Measurements from ENCODE around the gene HMCN1. TPM values are rescaled to one million over a fixed set of nuclear protein-coding genes. Genes with fewer than 3 reads are reported as not detected.
A peak's percentile ranks its signal among the peaks of the same experiment; 100 is the strongest.

Gene HMCN1
- total RNA-seq, 1 donor from 2014 or later = 1.9 TPM

DNA sequence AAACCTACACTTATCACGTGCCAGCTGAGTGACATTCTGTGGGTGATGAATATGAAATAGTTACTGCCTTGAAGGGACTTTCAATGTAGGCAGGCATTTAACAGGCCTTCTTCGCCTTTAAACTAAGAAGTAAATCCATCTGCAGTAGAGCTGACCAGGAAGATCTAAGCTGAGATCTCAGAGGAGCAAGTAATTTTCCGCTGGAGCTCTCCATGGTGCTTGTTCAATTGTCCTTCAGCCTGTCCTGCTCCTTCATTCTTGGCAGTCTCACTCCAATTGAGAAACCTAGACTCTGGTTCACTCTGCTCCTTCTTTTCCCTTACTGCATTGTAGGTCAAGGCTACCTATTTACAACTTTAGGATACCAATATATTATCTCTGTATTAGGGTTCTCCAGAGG lies 183.5 kb downstream of the HMCN1 start:
- ATAC-seq = no peak

DNA sequence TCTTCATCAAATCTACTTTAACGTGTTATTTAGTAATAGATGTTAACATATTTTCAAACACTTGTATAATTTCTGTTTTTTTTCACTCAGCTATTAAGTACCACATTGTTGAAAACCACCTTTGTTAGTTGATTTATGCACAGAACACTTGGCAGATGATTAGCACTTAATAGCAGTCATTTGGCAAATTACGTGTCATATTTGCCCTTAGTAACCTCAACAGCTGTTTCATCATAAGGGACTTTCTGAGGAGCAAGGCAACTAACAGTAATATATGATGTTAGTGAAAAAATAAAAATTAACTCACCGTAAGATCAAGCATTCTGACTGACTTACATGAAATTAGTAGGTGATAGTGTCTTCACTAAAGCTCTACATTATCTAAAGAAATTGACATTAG lies 186.4 kb downstream of the HMCN1 start:
- no peak for ATAC-seq

DNA sequence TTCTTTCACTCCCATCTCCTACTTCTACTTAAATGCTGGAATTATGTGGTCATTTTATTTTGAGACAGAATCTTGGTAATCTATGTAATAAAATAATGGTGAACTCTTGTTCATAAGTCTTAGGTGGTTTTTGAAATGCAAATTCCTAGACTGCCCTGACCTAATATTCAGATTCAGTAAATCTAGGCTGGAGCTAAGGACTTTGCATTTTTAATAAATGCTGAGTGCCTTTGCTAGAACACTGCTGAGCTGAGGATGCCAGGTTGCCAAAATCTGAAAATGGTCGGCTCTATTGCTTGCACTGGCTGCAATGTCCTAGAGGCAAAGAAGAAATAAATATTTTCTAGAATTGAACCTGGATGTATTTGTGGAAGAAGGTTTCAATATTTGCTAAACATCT lies 187.4 kb downstream of the HMCN1 start:
- no peak for ATAC-seq

DNA sequence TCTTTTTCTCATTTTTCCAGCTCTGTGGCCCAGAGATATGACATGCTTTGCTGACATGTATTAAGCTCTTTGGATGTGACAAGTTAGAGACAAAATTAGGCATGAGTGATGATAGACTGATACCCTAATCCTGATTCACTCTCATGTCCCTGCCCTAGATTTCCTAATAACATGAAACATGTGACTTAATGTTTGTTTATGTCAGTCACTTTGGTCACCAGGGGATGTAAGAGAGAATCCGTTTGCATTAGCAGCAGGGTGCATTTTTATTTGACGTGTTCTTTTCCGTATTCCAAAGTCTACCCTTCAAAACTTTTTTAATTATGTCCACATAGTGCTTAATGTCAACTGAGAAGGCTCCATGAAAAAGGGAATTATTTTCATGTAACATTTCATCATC lies 192.4 kb downstream of the HMCN1 start:
- no peak for ATAC-seq

DNA sequence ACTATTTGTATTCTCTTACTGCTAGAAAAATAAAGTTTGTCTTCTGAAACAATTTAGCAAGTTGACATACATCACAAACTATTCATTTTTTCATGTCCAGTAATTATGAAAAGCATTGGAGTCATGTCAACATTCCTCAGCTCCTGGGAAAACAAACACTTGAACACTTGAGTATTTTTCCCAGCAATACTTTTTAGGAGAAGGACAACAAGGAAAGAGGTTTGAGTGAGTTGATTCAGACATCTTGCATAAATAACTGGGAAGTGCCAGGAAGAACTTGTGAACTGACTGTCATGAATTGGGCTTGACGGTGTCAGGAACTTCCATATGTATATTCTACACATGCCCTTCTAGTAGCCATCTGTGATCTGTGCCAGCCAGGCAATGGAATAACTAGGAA lies 195.6 kb downstream of the HMCN1 start:
- ATAC-seq = no peak

DNA sequence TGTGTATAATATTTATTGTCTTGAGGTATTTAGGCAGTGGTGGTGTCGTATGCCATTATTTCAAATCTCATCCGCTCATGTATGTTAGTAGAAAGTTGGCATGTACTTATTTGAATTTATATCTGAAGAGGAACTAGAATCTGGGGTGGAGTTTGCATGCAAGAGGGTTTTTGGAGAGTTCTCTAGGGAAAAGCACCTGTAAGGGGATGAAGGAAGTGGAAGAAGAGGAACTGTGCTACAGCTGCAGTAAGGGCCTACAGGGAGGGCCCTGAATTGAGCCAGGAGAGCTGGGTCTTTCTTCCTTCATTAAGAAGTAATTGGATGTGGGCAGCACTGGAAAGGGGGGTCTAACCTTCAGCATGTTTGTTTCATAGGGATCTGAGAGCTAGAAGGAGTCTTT lies 197.2 kb downstream of the HMCN1 start:
- no peak for ATAC-seq

DNA sequence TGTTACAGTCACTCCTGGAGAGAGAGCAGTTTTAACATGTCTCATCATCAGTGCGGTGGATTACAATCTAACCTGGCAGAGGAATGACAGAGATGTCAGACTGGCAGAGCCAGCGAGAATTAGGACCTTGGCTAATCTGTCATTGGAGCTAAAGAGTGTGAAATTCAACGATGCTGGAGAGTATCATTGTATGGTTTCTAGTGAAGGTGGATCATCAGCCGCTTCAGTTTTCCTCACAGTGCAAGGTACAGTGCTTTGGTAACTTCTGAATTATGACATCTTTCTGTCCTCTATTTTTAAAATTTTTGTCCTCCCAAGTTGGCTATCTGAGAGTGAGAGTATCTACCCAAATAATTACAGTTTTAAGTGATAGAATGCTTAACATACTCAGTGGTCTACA lies 199.4 kb downstream of the HMCN1 start:
- ATAC-seq = no peak

DNA sequence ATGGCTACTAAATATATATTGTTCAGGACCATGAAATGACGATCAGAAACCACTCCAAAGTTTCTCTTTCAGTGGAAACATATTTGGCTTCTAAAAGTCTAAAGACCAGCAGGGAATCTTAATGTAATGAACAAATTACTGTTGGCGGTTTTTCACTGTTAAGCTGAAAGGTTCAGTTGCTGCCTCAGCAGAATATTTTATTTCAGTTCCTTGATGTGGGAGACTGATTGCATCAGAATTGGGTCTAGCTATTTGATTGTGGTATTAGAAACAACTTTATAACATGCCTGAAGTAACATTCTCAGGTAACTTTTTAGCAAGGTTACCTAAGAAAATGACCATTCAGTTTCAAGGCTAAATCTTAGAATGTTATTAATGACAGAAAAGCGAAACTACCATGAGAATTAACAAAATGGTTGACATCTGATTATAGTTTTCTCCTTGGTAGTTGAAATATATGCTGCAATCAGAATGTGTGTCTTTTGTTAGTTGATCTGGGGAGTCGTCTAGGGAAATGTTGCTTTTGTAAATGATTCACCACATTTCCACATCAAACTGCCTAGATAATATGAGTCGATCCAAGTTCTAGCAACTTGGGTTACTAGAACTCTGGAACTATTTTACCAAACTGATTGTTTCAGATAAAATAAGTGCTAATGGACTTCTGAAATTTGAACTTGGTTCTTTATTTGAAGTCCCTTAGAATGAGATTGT lies 200.4 kb downstream of the HMCN1 start:
- ATAC-seq = no peak

DNA sequence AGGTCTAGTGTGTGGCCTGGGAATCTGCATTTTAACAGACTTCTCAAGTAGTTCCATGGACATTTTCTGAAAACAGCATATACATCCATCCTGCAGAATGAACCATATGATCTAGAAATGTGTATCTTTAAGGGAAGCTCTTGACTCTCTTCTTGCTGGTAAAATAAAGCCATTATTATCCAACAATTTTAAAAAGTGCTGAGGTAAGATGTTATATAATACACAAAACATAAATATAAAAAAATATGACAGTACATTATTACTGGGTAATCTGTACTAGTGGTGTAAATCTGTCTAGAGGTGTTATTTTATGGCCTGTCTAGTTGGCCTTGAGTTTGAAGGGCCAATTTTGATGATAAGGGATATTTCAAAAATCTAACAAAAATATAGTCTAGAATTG lies 201.2 kb downstream of the HMCN1 start:
- no peak for ATAC-seq

DNA sequence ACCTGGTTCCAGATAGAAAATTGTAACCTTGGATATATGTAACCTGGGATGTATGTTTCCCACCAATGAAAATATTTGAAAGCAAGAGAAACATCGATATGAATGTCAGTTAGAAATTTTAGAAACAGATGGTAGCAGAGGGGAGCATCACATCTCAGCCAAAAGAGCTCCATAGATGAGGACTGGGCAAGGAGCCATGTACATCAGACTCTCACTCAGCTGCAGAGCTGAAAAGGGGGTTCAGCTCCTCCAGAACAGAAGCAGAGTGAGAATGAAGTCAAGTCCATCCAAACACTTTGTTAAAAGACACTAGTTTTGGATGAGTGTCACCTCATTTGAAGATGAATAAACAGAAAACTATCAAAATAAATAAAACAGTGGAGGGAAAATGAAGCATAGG lies 202.4 kb downstream of the HMCN1 start:
- ATAC-seq = no peak

DNA sequence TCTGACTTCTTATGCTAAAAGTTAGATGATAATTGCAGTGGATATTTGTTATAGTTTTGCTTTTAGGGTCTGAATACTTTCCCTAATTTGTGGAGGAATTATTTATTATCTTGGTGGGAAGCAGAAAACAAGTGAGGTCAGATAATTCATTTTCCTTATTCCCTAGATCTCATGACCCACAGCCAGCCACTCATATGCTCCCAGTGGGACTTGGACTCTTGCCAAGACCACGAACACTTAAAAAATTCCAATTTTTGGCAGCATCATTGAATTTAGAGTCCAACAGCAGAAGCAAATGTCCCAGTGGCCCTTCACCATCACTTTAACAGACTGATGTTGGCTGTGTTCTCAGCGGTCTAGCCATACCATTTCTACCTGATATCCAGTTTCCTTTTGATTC lies 204.2 kb downstream of the HMCN1 start:
- ATAC-seq = no peak

DNA sequence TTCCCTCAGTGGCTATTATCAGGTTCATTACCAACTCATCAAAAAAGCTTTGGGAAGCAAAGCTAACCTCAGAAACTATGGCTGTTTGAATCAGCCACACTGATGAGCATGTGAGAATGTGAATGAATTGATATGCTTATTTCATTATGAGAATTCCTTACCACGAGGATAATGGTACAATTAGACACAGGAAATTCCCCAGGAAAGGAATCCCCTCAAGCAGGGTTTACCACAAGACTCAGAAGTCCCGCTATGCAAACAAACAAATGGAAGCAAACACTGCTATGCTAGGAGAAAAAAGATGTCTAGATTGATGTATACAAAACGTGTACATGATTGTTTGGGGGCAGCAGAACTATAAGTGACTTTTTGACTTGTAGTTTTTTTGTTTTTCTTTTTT lies 205.0 kb downstream of the HMCN1 start:
- no peak for ATAC-seq

DNA sequence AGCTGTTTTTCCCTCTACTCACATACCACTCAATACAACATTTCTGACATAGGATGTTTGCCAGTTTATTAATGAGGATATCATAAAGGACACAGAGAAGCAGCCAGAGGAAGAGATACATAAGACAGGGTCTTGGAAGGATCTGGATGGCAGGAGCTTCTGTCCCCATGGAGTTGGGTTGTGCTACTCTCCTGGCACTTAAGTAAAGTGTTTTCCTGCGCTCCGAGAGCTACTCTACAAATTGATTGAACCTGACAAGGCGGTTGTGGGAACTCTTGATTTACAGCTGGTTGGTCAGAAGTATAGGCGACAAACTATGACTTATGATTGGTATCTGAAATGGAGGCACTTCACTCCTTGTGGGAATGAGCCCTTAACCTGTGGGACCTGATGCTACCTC lies 208.8 kb downstream of the HMCN1 start:
- ATAC-seq = no peak

DNA sequence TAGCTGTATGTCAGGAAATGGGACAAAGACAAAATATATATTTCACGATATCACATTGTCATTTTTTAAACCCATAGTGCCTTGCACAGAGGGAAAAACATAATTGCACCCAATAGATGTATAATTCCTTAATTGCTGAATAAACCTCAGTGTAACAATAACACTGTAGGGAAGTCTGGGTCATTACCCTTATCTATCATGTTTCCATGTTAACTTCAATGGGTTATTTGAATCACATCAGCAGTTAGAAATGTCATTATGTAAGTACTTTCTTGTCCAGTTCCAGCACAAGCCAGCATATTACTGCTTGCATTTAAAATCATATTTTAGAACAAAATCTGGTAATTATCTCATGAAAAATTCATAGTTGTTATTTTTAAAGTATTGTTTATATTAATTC lies 222.7 kb downstream of the HMCN1 start:
- ATAC-seq = no peak

DNA sequence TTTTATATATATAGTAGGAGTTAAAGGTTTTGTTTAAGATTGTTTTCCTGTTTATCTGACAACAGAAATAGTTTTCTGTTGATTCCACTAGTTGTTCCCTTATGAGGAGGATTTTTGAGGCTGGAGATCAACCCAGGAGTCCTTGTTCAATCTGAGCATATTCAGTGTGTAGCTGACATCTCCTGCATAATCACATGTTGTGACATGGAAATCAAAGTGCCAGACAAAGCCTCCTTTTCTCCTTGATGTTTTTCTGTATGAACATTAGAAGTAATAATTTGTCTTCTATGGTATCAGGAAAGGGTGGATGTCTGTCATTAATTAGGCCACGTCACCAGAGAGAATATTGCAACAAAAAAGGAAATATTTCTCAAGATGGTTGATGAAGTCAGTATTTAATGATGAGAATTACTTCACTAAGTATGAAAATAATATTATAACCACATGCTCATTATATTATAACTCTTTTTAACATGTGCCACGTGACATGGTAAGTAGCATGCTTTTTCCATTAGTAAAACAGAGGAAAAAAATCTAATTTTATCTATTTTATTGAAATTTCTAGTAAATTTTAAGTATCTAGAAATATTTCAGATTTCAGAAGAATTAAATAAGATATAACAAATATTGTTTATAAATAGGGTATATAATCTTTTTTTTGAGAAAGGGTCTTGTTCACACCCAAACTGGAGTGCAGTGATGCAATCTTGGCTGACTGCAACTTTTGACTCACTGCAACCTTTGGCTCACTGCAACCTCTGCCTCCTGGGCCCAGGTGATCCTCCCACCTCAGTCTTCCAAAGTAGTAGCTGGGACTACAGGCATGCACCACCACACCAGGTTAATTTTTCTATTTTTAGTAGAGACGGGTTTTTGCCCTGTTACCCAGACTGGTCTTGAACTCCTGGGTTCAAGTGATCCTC lies 223.5 kb downstream of the HMCN1 start:
- ATAC-seq = no peak

DNA sequence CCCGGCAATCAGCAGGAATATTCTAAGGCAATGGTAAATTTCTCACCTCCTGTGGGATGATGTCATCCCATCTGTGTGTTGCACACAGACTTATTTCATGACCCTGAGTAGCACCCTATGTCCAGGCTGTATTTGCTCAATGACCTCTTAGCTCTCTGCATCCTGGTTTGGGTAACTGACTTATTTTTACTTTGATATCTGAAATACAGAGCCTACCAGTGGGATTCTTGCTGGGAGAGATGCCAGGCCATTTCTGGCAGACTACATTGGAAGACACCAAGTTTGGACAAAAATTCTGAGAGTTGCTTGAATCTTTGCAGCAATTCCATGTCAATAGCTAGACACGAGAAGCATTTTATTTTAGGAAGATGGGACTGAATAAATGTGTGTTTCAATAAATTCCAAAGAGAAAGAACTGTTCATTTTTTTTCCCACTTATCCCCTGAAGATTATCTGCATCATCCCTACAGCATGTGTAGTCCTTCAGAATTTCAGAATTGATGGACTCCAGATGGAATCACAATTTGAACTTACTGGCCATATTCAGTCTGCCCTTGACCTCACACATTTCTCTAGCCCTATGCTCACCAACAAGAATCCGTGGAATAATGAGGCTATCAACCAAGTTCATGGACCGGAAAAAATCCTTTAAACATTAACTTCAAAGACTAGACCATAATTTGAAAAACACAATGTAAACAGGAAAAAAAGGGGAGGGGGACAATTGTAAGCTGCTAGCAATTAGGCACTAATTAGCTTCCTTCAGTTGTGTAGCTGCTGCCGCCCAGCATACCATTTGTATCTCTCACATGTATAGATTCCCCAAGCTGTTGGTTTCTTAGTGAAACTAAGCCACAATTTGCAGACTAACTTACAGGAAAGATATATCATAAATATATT lies 226.5 kb downstream of the HMCN1 start:
- no peak for ATAC-seq

DNA sequence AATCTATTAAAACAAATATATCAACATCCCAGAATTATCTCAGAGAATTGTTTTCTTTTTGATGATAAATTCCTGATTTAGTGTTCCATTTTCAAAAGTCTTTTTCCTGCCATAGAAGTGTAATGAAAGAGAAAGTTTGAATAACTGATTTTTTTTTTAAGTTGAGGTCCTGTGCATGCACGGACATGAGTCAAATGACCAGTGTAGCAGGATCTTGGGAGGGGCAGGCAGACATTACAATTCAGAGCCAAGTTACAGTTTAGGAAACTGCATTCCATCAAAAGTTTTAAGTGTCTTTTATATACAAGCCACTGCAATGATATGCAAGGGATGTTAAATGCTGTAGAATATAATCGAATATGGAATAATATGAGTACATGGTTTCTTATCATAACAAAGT lies 227.5 kb downstream of the HMCN1 start:
- peak; percentile 69 for ATAC-seq

DNA sequence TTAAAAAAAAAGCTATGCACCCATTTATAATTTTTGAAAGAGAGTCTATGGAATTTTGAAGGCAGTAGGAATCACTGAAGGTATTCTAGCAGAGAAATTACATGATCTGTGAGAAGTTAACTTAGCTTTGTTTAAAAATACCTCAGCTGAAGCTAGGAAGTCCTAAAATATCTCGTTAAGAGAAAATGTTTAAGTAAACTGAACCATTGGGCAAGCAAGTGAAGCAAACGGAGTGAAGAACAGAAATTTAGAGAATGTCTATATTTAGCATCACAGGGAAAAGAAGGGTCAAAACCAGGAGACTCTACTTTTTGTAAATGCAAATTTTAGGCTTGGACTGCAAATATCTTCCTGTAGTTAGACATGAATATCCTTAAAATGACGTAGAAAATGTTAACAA lies 230.8 kb downstream of the HMCN1 start:
- no peak for ATAC-seq

DNA sequence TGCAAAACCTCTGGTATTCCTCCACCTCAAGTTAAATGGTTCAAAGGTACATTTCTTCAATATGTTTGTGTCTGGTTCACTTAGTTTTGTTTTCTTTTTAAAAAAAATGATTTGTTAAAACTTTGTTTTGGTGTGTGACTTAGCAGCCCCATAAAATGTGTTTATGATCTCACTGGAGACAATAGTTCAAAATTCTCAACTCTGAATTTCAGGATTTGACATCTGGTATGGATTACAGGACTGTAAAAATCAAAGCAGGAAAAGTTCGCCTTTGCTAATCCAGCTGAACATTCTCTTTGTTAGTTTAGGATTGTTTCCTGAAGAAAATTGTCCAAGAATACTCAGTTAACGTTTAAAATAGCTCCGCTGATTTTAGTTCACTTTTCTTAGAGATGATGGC lies 231.7 kb downstream of the HMCN1 start:
- no peak for ATAC-seq

DNA sequence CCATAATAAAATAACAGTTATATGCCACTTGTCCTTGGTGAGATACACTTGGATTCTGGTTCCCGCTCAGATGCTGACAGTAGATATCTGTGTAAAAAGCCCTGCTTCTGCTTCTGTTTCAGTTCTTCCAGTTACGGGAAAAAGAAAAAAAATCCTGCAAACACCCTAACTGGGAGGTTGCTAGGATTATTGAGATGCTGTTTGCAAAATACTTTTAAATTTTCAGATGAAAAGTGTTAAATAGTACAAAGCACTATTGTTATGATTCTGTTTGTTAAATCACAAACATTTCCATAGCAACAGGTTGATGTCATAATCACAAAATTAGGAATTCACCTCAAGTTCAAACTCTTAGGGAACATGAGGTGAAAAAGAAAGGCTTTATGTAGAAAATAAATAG lies 232.3 kb downstream of the HMCN1 start:
- ATAC-seq = no peak

DNA sequence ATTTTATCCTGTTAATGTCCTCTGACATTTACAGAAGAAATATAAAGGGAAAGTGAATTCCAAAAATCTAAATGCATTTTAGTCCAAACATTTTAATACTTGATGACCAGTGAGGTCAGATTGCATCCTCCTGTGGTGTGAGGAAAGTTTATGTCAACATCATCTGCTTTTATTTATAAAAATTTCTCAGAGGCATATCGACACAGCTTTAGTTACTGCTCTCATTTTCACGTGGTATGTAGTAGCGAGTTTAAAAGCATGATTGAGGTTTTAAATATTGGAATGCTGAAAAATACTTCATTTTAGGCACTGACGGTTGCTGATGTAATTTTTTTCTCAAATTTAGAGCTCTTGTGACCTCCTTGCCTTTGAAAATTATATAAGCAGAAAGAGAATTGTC lies 234.8 kb downstream of the HMCN1 start:
- no peak for ATAC-seq

DNA sequence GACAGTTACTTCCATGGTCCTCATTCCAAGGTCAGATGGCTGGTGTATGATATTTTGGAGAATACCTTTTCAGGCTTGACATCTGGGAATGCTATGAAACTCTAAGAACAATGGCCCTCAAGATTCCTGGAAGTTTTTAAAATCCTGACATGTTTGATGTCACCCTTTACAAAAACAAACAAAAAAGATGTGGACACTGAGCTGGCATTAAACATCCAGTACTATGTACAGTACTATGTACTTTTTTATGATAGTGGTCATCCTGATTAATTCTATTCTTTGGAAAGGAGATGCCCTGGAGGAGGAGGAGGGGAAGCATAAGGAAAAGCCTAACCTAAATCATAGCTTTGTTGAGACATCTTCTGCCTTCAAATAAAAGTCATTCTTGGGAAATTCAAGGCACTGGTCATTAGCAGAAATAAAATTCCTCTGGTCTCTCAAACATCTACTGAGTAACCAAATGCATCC lies 235.4 kb downstream of the HMCN1 start:
- no peak for ATAC-seq

DNA sequence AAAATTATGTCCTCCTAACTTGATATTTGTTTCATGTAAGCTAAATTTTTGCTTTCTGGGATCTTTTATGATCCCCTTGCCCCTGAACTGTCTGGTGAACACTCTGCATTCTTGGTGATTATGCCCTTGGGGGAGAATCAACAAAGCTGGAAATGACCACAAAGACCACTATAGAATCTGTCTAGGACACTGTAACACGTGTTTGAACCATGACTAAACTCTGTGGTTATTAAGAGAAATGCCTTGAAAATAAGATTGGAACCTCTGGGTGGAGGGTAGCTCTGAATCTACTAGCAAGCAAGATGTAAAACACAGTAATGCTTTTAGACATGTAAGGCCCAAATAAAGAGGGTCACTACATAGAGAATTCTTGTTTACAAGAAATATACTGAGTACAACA lies 237.5 kb downstream of the HMCN1 start:
- ATAC-seq = no peak
